K562 (cell line): ENCODE results near the gene ADAMTS2. TPM values are rescaled to one million over a fixed set of nuclear protein-coding genes. Genes with fewer than 3 reads are reported as not detected.

Experiments
- ATAC-seq: fragments of 200-7000 bp; cut with Tn5 transposase; 3 replicates; pipeline ENCODE4 v1.9.1; 2020; ENCODE audit warnings: moderate library complexity
- BruUV-seq: library from RNA; stranded (reverse); fragments of 400-500 nt; replicated peaks from 2 replicates; lab custom pipeline; 2021; lab: Mats Ljungman, UMichigan
- CTCF ChIA-PET: fragments of 300-600 bp; formaldehyde crosslinking; extraction: SDS; loops from one replicate; lab custom pipeline; 2021; ENCODE audit warnings: low intra/inter-chr PET ratio; lab: Yijun Ruan, JAX
- POLR2A ChIA-PET: fragments of 300-600, 350-650 bp; sonication (Branson Sonifier 250); formaldehyde crosslinking; extraction: SDS; loops from one replicate; lab custom pipeline; 2021; ENCODE audit warnings: antibody characterized with exemption, inconsistent platforms; lab: Yijun Ruan, JAX
- DNase-seq, 4 experiments: peaks; one replicate each; pipeline versions ENCODE4 v3.0.0 to v3.0.0-alpha.2; 2011 to 2018; ENCODE audit warnings: low spot score in 3 of 4, mixed read lengths in 3 of 4; ENCODE audit errors: extremely low read depth in 1 of 4
- FAIRE-seq: peaks from 2 replicates; lab custom pipeline; 2011; peaks lifted over from hg19 to GRCh38; lab: Jason Lieb, UNC
- H2AFZ ChIP-seq: 2 replicates; pipeline ENCODE4 v1.6.0; 2011; ENCODE audit warnings: low read depth, low read length, control low read depth, inconsistent platforms
- H3K27ac ChIP-seq: fragments of 200-600 bp; 3 replicates; pipeline ENCODE4 v1.8.0; 2011; ENCODE audit warnings: low read depth, mild to moderate bottlenecking, control low read depth, inconsistent platforms, low read length, moderate library complexity, mixed read lengths; ENCODE audit errors: extremely low read depth
- H3K27me3 ChIP-seq, 2 experiments: fragments of 300-600 bp in 1 of 2; 2 replicates in 1 of 2; 3 replicates in 1 of 2; pipeline versions ENCODE4 v1.6.0 to v1.8.0; 2011; ENCODE audit warnings: inconsistent platforms in 2 of 2, low read length in 2 of 2, mild to moderate bottlenecking in 1 of 2, mixed read lengths in 1 of 2, moderate library complexity in 1 of 2; ENCODE audit not compliant: control insufficient read depth in 2 of 2, insufficient read depth in 2 of 2
- H3K36me3 ChIP-seq: fragments of 300-600 bp; 3 replicates; pipeline ENCODE4 v1.8.0; 2011; ENCODE audit warnings: mild to moderate bottlenecking, low read length, inconsistent platforms; ENCODE audit not compliant: control insufficient read depth, insufficient read depth
- H3K4me1 ChIP-seq, 2 experiments: fragments of 200-600 bp in 1 of 2; replicated peaks in 1 of 2; 2 replicates in 1 of 2; 3 replicates in 1 of 2; pipeline versions ENCODE4 v1.5.1 to v1.8.0; 2011; ENCODE audit warnings: inconsistent platforms in 2 of 2, low read length in 2 of 2, mild to moderate bottlenecking in 1 of 2, mixed read lengths in 1 of 2, moderate library complexity in 1 of 2; ENCODE audit not compliant: control insufficient read depth in 2 of 2, insufficient read depth in 2 of 2
- H3K4me2 ChIP-seq: 2 replicates; pipeline ENCODE4 v1.6.1; 2011; ENCODE audit warnings: low read length, control low read depth, inconsistent platforms, mixed read lengths; ENCODE audit not compliant: insufficient read depth
- H3K4me3 ChIP-seq: fragments of 200-600 bp; sonication (generic), shearing (Covaris generic); 2 replicates; pipeline ENCODE4 v1.5.1; 2016; ENCODE audit warnings: control low read depth, inconsistent platforms
- H3K79me2 ChIP-seq: fragments of 200-600 bp; 3 replicates; pipeline ENCODE4 v1.8.0; 2011; ENCODE audit warnings: low read length, inconsistent platforms; ENCODE audit not compliant: control insufficient read depth, insufficient read depth
- H3K9ac ChIP-seq, 2 experiments: 2 replicates each; pipeline versions ENCODE4 v1.6.0 to v1.6.1; 2011; ENCODE audit warnings: low read depth in 2 of 2, low read length in 2 of 2, control low read depth in 1 of 2, inconsistent platforms in 1 of 2, mild to moderate bottlenecking in 1 of 2, mixed read lengths in 1 of 2; ENCODE audit not compliant: insufficient read depth in 1 of 2
- H3K9me1 ChIP-seq: one replicate; pipeline ENCODE4 v1.6.0; 2011; ENCODE audit warnings: inconsistent platforms, mild to moderate bottlenecking, low read length, moderate library complexity; ENCODE audit not compliant: control insufficient read depth, insufficient read depth
- H3K9me3 ChIP-seq: replicated peaks from 2 replicates; pipeline ENCODE4 v1.5.1; 2011; ENCODE audit warnings: low read depth, low read length, inconsistent platforms; ENCODE audit not compliant: control insufficient read depth, insufficient read depth
- H4K20me1 ChIP-seq: replicated peaks from 2 replicates; pipeline ENCODE4 v1.6.1; 2011; ENCODE audit warnings: low read length, inconsistent platforms, mixed read lengths; ENCODE audit not compliant: control insufficient read depth, insufficient read depth
- ARID3A ChIP-seq: IDR thresholded peaks from 2 replicates; pipeline ENCODE4 v1.6.1; 2012; ENCODE audit warnings: low read depth, low read length, improper control_type of control experiment, borderline replicate concordance
- BRF2 ChIP-seq: IDR thresholded peaks from 3 replicates; pipeline ENCODE4 v1.6.1; 2011; ENCODE audit warnings: borderline replicate concordance, mild to moderate bottlenecking; ENCODE audit not compliant: insufficient read length, insufficient read depth
- E2F3 ChIP-seq: fragments of 250-450 bp; sonication (Bioruptor Pico); IDR thresholded peaks from 2 replicates; pipeline ENCODE4 v1.4.0; 2020; ENCODE audit warnings: mild to moderate bottlenecking
- FOXA3 ChIP-seq, 2 experiments: fragments of 450-650 bp in 1 of 2; sonication (generic) in 1 of 2; formaldehyde crosslinking; IDR thresholded peaks in 1 of 2; conservative IDR thresholded peaks in 1 of 2; 2 replicates each; pipeline versions ENCODE4 v1.4.0 to v1.8.0; 2020 to 2022; ENCODE audit warnings: mild to moderate bottlenecking in 2 of 2, missing genetic modification reagents in 1 of 2
- GATA2 ChIP-seq: sonication (generic); formaldehyde crosslinking; IDR thresholded peaks from 2 replicates; pipeline ENCODE4 v1.4.0; 2020; ENCODE audit warnings: mild to moderate bottlenecking, missing genetic modification reagents
- HMGXB4 ChIP-seq: sonication (generic); formaldehyde crosslinking; IDR thresholded peaks from 2 replicates; pipeline ENCODE4 v1.8.1; 2023; ENCODE audit warnings: mild to moderate bottlenecking, missing genetic modification reagents
- MXD1 ChIP-seq: fragments of 250-450 bp; sonication (Bioruptor Pico); IDR thresholded peaks from 2 replicates; pipeline ENCODE4 v1.8.0; 2021; ENCODE audit warnings: borderline replicate concordance, mild to moderate bottlenecking, moderate library complexity; ENCODE audit not compliant: poor library complexity, severe bottlenecking
- TFE3 ChIP-seq: fragments of 450-650 bp; formaldehyde crosslinking; IDR thresholded peaks from 2 replicates; pipeline ENCODE4 v1.4.0; 2020; ENCODE audit warnings: mild to moderate bottlenecking, mixed read lengths
- ZNF277 ChIP-seq: fragments of 250-450 bp; sonication (Bioruptor Pico); IDR thresholded peaks from 2 replicates; pipeline ENCODE4 v1.8.0; 2022; ENCODE audit warnings: inconsistent platforms, mild to moderate bottlenecking, moderate library complexity, borderline replicate concordance
- WGBS: fragments of 100-300 bp; shearing (Covaris generic); methylation state at CpG from one replicate; pipeline ENCODE4 v1.1.6; 2016; ENCODE audit warnings: low coverage, mixed read lengths; ENCODE audit not compliant: insufficient coverage; ENCODE audit errors: missing lambda C conversion rate; 5-methylcytosine and 5-hydroxymethylcytosine counted together
- in situ Hi-C: fragments of 300-500 bp; cut with MboI; formaldehyde crosslinking; loops from 4 replicates; pipeline ENCODE4 v1.15.0; 2018; ENCODE audit warnings: inconsistent platforms, mixed read lengths
- intact Hi-C: fragments of 100-400 bp; cut with micrococcal nuclease; formaldehyde crosslinking; loops from 2 replicates; pipeline ENCODE4 v1.14.2; 2022
- polyA plus RNA-seq, 8 experiments: library from polyadenylated mRNA; depleted of rRNA in 4 of 8; stranded (reverse) in 5 of 8; unstranded in 3 of 8; fragments of >200 nt; fragmentation: Nextera tagmentation in 2 of 8; fragmentation: Illumina TruSeq in 1 of 8; extraction: Ambion mirVana in 2 of 8; extraction: Trizol in 1 of 8; gene quantifications; 2 replicates each; pipeline versions ENCODE4 v1.2.1 to v1.2.3, GENCODE V29; 2011 to 2014; ENCODE audit warnings: inconsistent platforms in 1 of 8, missing spikeins in 1 of 8
- total RNA-seq, 7 experiments: library from RNA; depleted of rRNA in 6 of 7; stranded (reverse); fragments of >200 nt in 6 of 7; fragmentation: Illumina TruSeq in 2 of 7; extraction: Trizol in 2 of 7; gene quantifications; 2 replicates each; pipeline versions ENCODE4 v1.2.1 to v1.2.3, GENCODE V29; 2011 to 2021; ENCODE audit warnings: low replicate concordance in 1 of 7

ADAMTS2 gene
- total and polyA plus RNA-seq, 9 of the 15 experiments (the other 6 are each of a cell fraction or from before 2014, with no cell fraction given): not detected

- Histone ChIP-seq H3K9me3 (no peaks in the 10 kb centered on the region), H3K4me1 (no peaks in the 10 kb centered on the region), H3K27me3 (peaks cover 3 to 43% of the 10 kb centered on the region in 2 experiments; a peak in 4 of 5 replicates), H3K36me3 (no peaks in the 10 kb centered on the region), H3K4me3 (no peak overlapping the region), H3K27ac (no peak overlapping the region), H4K20me1 (no peaks in the 10 kb centered on the region; the same call in none of the 2 replicates), H3K4me2 (no peak overlapping the region), H3K79me2 (no peaks in the 10 kb centered on the region), H2AFZ (no peak overlapping the region), H3K9me1 (no peaks in the 10 kb centered on the region), H3K9ac (no peak overlapping the region)
- 0% methylated on average over 4 of the region's 8 CpGs for WGBS
- FAIRE-seq: no peak
- in situ Hi-C loops: no loop called here
- ATAC-seq: no peak
- POLR2A ChIA-PET: no interaction called here
- intact Hi-C loops: no loop called here
- no TSS peak for BruUV-seq
- CTCF ChIA-PET: no interaction called here
- no peak for DNase-seq
- TF ChIP-seq E2F3 (CRISPR knock-in tag) (no peak), ZNF277 (CRISPR knock-in tag) (no peak), FOXA3 (CRISPR knock-in tag; conservative IDR thresholded peaks at IDR 0.05 in 1 of 2, IDR thresholded peaks at IDR 0.05 in 1 of 2) (no peak), GATA2 (no peak), ARID3A (no peak), TFE3 (CRISPR knock-in tag) (no peak), MXD1 (no peak), BRF2 (no peak), HMGXB4 (CRISPR knock-in tag) (no peak)
Observed at GRCh38 chr5:179220716-179221115, 124.5 kb downstream of the ADAMTS2 start.
